ENCODE data around the gene SQOR.

- TF ChIP-seq, protein P1, sequence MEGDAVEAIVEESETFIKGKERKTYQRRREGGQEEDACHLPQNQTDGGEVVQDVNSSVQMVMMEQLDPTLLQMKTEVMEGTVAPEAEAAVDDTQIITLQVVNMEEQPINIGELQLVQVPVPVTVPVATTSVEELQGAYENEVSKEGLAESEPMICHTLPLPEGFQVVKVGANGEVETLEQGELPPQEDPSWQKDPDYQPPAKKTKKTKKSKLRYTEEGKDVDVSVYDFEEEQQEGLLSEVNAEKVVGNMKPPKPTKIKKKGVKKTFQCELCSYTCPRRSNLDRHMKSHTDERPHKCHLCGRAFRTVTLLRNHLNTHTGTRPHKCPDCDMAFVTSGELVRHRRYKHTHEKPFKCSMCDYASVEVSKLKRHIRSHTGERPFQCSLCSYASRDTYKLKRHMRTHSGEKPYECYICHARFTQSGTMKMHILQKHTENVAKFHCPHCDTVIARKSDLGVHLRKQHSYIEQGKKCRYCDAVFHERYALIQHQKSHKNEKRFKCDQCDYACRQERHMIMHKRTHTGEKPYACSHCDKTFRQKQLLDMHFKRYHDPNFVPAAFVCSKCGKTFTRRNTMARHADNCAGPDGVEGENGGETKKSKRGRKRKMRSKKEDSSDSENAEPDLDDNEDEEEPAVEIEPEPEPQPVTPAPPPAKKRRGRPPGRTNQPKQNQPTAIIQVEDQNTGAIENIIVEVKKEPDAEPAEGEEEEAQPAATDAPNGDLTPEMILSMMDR (IDR thresholded peaks at IDR 0.05), result no peak
- TF ChIP-seq POLR2A (IDR thresholded peaks at IDR 0.05), result no peak
Observed at GRCh38 chr15:45662375-45662774, 27.5 kb downstream of the SQOR start.
